ENCODE data around the gene NRCAM. TPM values are rescaled to one million over a fixed set of nuclear protein-coding genes. Genes with fewer than 3 reads are reported as not detected.
A peak's percentile ranks its signal among the peaks of the same experiment; 100 is the strongest.

Gene NRCAM
- total RNA-seq, 1 donor from 2014 or later, result 9.3 TPM

- no peaks in the 10 kb centered on the region for H3K27me3 ChIP-seq (ENCODE audit: insufficient read depth, low read length)
Measured at GRCh38 chr7:108335269-108335918, 120.8 kb downstream of the NRCAM start.

GRCh38 chr7:108332937-108333336 lies 123.3 kb downstream of the NRCAM start:
- no peaks in the 10 kb centered on the region for H3K4me1 ChIP-seq (ENCODE audit: insufficient read depth, low read length)
- no peaks in the 10 kb centered on the region for H3K27me3 ChIP-seq (ENCODE audit: insufficient read depth, low read length)
- no peaks in the 10 kb centered on the region for H4K20me1 ChIP-seq (ENCODE audit: insufficient read depth, low read length)
- TF ChIP-seq CTCF (IDR thresholded peaks at IDR 0.05; ENCODE audit: insufficient read depth, low read depth, low read length) (no peak), EZH2 (IDR thresholded peaks at IDR 0.05; ENCODE audit: insufficient read depth, low read length) (no peak)
- H3K9ac ChIP-seq (ENCODE audit: low read length), result no peak overlapping the region
- Mint-ChIP-seq H3K36me3 (ENCODE audit: low read depth, unreplicated experiment) (no peaks in the 10 kb centered on the region), H3K27me3 (ENCODE audit: low read depth, unreplicated experiment) (no peaks in the 10 kb centered on the region), H3K4me1 (ENCODE audit: low read depth, unreplicated experiment) (peaks cover 9% of the 10 kb centered on the region), H3K9me3 (ENCODE audit: unreplicated experiment) (no peaks in the 10 kb centered on the region), H3K27ac (ENCODE audit: unreplicated experiment) (no peak overlapping the region), H3K4me3 (ENCODE audit: unreplicated experiment) (no peak overlapping the region)
- FAIRE-seq (no peak), DNase-seq (ENCODE audit: low read depth) (no peak)
- no peak overlapping the region for H3K4me2 ChIP-seq (ENCODE audit: low read length)
- no peaks in the 10 kb centered on the region for H3K9me3 ChIP-seq (ENCODE audit: insufficient read depth, low read depth, low read length)
- H3K4me3 ChIP-seq (ENCODE audit: insufficient read depth, low read depth, low read length), result no peak overlapping the region
- no peak overlapping the region for H3K27ac ChIP-seq (ENCODE audit: low read depth, low read length)
- no peaks in the 10 kb centered on the region for H3K79me2 ChIP-seq (ENCODE audit: insufficient read depth, low read length)
- H2AFZ ChIP-seq (ENCODE audit: low read depth, low read length), result no peak overlapping the region
- no peaks in the 10 kb centered on the region for H3K36me3 ChIP-seq (ENCODE audit: insufficient read depth, low read length)

More at GRCh38 chr7:108335269-108335918, 120.8 kb downstream of the NRCAM start:
- no peak overlapping the region for H3K4me2 ChIP-seq (ENCODE audit: low read length)
- H3K4me3 ChIP-seq (ENCODE audit: insufficient read depth, low read depth, low read length), result no peak overlapping the region
- no peaks in the 10 kb centered on the region for H3K27me3 Mint-ChIP-seq (ENCODE audit: low read depth, unreplicated experiment)
- H3K36me3 Mint-ChIP-seq (ENCODE audit: low read depth, unreplicated experiment), result no peaks in the 10 kb centered on the region
- H3K4me1 ChIP-seq (ENCODE audit: insufficient read depth, low read length), result no peaks in the 10 kb centered on the region
- no peaks in the 10 kb centered on the region for H3K36me3 ChIP-seq (ENCODE audit: insufficient read depth, low read length)
- no peak overlapping the region for H3K4me3 Mint-ChIP-seq (ENCODE audit: unreplicated experiment)
- no peak overlapping the region for H3K9ac ChIP-seq (ENCODE audit: low read length)
- no peaks in the 10 kb centered on the region for H3K9me3 Mint-ChIP-seq (ENCODE audit: unreplicated experiment)
- TF ChIP-seq CTCF (IDR thresholded peaks at IDR 0.05; ENCODE audit: insufficient read depth, low read depth, low read length), result no peak
- TF ChIP-seq EZH2 (IDR thresholded peaks at IDR 0.05; ENCODE audit: insufficient read depth, low read length), result no peak
- DNase-seq (ENCODE audit: low read depth), result peak; percentile 16
- no peak overlapping the region for H3K27ac ChIP-seq (ENCODE audit: low read depth, low read length)
- H3K79me2 ChIP-seq (ENCODE audit: insufficient read depth, low read length), result no peaks in the 10 kb centered on the region
- no peaks in the 10 kb centered on the region for H3K9me3 ChIP-seq (ENCODE audit: insufficient read depth, low read depth, low read length)
- FAIRE-seq, result no peak
- peaks cover 6% of the 10 kb centered on the region for H3K4me1 Mint-ChIP-seq (ENCODE audit: low read depth, unreplicated experiment)
- no peak overlapping the region for H3K27ac Mint-ChIP-seq (ENCODE audit: unreplicated experiment)
- H2AFZ ChIP-seq (ENCODE audit: low read depth, low read length), result no peak overlapping the region
- no peaks in the 10 kb centered on the region for H4K20me1 ChIP-seq (ENCODE audit: insufficient read depth, low read length)

GRCh38 chr7:108331971-108332370 lies 124.3 kb downstream of the NRCAM start:
- H2AFZ ChIP-seq (ENCODE audit: low read depth, low read length), result no peak overlapping the region
- Mint-ChIP-seq H3K36me3 (ENCODE audit: low read depth, unreplicated experiment) (no peaks in the 10 kb centered on the region), H3K4me1 (ENCODE audit: low read depth, unreplicated experiment) (peaks cover 10% of the 10 kb centered on the region), H3K9me3 (ENCODE audit: unreplicated experiment) (no peaks in the 10 kb centered on the region), H3K4me3 (ENCODE audit: unreplicated experiment) (no peak overlapping the region), H3K27ac (ENCODE audit: unreplicated experiment) (no peak overlapping the region), H3K27me3 (ENCODE audit: low read depth, unreplicated experiment) (no peaks in the 10 kb centered on the region)
- H3K27me3 ChIP-seq (ENCODE audit: insufficient read depth, low read length), result no peaks in the 10 kb centered on the region
- no peak overlapping the region for H3K27ac ChIP-seq (ENCODE audit: low read depth, low read length)
- H3K9me3 ChIP-seq (ENCODE audit: insufficient read depth, low read depth, low read length), result no peaks in the 10 kb centered on the region
- FAIRE-seq (no peak), DNase-seq (ENCODE audit: low read depth) (no peak)
- TF ChIP-seq CTCF (IDR thresholded peaks at IDR 0.05; ENCODE audit: insufficient read depth, low read depth, low read length) (no peak), EZH2 (IDR thresholded peaks at IDR 0.05; ENCODE audit: insufficient read depth, low read length) (no peak)
- H3K36me3 ChIP-seq (ENCODE audit: insufficient read depth, low read length), result no peaks in the 10 kb centered on the region
- H4K20me1 ChIP-seq (ENCODE audit: insufficient read depth, low read length), result no peaks in the 10 kb centered on the region
- H3K4me3 ChIP-seq (ENCODE audit: insufficient read depth, low read depth, low read length), result no peak overlapping the region
- no peak overlapping the region for H3K9ac ChIP-seq (ENCODE audit: low read length)
- no peaks in the 10 kb centered on the region for H3K4me1 ChIP-seq (ENCODE audit: insufficient read depth, low read length)
- H3K79me2 ChIP-seq (ENCODE audit: insufficient read depth, low read length), result no peaks in the 10 kb centered on the region
- H3K4me2 ChIP-seq (ENCODE audit: low read length), result no peak overlapping the region
